Measurements from ENCODE around the gene OR51G2.
"Not testable (repeated sequence)": the region's sequence is repeated elsewhere in the genome, so short reads cannot be mapped to it uniquely, and the experiment has no call there.

The OR51G2 gene, protein sequence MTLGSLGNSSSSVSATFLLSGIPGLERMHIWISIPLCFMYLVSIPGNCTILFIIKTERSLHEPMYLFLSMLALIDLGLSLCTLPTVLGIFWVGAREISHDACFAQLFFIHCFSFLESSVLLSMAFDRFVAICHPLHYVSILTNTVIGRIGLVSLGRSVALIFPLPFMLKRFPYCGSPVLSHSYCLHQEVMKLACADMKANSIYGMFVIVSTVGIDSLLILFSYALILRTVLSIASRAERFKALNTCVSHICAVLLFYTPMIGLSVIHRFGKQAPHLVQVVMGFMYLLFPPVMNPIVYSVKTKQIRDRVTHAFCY

DNA sequence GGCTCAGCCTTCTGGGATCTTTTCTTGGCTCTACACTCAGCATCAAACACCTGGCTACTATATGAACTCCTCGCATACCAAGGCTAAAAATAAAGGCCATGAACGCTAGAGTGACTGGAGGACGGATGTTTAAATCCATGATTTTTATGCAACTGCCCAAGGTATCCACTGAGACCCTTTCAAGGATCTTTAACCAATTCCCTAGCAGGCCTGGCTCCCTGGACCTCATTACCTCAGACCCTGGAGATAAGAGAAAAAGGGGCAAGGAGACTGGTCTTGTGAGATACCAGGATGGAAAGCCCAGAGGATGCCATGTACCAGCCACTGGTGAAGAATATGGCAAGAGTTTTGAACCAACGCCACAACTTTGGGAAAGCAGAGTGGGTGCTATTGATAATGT is at the start of gene OR51G2:
Gene OR51G2 (minus strand): TSS at position 101 of the 400 bp plus-strand sequence. CDS start 3,687 bp downstream, outside the sequence.
- TF ChIP-seq, protein P1, sequence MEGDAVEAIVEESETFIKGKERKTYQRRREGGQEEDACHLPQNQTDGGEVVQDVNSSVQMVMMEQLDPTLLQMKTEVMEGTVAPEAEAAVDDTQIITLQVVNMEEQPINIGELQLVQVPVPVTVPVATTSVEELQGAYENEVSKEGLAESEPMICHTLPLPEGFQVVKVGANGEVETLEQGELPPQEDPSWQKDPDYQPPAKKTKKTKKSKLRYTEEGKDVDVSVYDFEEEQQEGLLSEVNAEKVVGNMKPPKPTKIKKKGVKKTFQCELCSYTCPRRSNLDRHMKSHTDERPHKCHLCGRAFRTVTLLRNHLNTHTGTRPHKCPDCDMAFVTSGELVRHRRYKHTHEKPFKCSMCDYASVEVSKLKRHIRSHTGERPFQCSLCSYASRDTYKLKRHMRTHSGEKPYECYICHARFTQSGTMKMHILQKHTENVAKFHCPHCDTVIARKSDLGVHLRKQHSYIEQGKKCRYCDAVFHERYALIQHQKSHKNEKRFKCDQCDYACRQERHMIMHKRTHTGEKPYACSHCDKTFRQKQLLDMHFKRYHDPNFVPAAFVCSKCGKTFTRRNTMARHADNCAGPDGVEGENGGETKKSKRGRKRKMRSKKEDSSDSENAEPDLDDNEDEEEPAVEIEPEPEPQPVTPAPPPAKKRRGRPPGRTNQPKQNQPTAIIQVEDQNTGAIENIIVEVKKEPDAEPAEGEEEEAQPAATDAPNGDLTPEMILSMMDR (IDR thresholded peaks at IDR 0.05; ENCODE audit: extremely low read depth, insufficient read depth, missing control alignments): no peak
- in situ Hi-C loops (cut with MboI; ENCODE audit: low pct_unique_long_range_greater_than_20kb, low sequenced_read_pairs, unreplicated experiment): no loop called here

DNA sequence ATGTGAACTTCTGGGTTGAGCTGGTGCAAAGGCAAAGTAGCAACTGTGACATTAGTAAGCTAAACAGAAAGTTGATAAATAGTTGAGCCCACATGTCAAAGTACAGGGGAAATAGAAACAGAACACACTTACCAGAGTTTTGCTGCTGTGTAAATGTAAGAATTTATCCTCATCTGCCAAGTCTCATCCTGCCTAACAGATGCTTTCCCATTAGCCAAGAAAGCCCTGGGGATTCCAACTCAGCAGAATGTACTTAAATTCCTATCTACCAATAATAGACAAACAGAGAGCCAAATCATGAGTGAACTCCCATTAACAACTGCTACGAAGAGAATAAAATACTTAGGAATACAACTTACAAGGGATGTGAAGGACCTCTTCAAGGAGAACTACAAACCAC is 43.7 kb upstream of the OR51G2 start:
- in situ Hi-C loops (cut with MboI; ENCODE audit: low pct_unique_long_range_greater_than_20kb, low sequenced_read_pairs, unreplicated experiment): no loop called here
- no peak for DNase-seq (ENCODE audit: low spot score)
- TF ChIP-seq, protein P1 (IDR thresholded peaks at IDR 0.05; ENCODE audit: extremely low read depth, insufficient read depth, missing control alignments): no peak

More for the DNA sequence above, at the start of gene OR51G2:
- DNase-seq (ENCODE audit: low spot score): no peak

DNA sequence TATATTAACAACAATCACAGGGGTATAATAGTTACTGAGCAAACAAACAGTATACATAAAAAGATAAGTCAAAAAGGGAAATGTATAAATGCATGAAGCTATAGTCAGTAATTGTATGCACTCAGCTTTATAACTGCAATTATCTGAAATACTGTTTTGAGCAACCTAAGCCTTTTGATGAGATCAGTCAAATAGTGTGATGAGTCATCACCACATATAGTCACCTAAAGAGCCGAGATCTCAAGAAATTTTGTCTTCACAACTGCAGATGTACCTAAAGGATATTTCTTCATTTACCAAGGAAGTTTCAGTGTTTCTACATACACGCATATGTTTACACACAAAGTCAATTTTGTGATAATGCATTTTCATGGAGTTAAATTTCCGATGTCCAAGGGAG is 41.7 kb upstream of the OR51G2 start:
- DNase-seq (ENCODE audit: low spot score): no peak
- in situ Hi-C loops (cut with MboI; ENCODE audit: low pct_unique_long_range_greater_than_20kb, low sequenced_read_pairs, unreplicated experiment): no loop called here
- TF ChIP-seq, protein P1 (IDR thresholded peaks at IDR 0.05; ENCODE audit: extremely low read depth, insufficient read depth, missing control alignments): no peak

DNA sequence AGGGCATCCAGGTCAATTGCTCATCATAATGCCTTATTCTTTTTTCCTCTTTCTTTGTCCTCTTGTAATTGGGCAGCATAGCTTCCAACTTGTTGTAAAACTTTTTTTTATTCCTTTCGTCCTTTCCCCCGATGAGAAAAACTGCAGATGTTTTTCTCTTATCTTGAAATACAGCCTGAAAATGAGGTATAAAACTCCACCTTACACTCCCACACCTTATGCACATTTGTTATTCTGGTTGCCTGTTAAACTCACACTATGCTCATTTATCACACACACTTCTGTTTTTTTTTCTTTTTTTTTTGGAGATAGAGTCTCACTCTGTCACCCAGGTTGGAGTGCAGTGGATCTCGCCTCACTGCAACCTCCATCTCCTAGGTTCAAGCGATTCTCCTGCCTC is 38.2 kb upstream of the OR51G2 start:
- in situ Hi-C loops (cut with MboI; ENCODE audit: low pct_unique_long_range_greater_than_20kb, low sequenced_read_pairs, unreplicated experiment): no loop called here

DNA sequence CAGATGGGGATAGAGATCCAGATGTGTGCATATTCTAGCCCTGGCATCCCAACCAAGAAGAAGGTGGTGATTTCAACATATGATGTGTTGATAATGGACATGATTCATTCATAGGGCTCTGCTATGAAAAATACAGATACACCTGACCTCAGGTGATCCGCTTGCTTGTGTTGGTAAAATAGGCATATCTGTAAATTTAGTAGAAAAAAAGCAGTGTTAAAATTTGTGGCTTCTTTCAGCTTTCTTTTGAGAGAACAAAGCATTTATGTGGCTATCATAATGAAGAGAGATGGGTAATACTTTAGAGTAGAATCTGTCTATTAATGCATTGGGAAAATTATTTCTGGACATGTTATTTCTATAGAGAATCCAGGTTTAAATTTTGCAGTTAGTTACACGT is 36.5 kb upstream of the OR51G2 start, which contains the start of gene OR51A2:
Gene OR51A2 (minus strand): TSS at position 101 of the 400 bp plus-strand sequence. CDS start 0 bp downstream, at position 101.
- in situ Hi-C loops (cut with MboI; ENCODE audit: low pct_unique_long_range_greater_than_20kb, low sequenced_read_pairs, unreplicated experiment); DNase-seq (ENCODE audit: low spot score): not testable (repeated sequence)

More for the DNA sequence above, 38.2 kb upstream of the OR51G2 start:
- no peak for DNase-seq (ENCODE audit: low spot score)
- TF ChIP-seq, protein P1 (IDR thresholded peaks at IDR 0.05; ENCODE audit: extremely low read depth, insufficient read depth, missing control alignments): no peak

DNA sequence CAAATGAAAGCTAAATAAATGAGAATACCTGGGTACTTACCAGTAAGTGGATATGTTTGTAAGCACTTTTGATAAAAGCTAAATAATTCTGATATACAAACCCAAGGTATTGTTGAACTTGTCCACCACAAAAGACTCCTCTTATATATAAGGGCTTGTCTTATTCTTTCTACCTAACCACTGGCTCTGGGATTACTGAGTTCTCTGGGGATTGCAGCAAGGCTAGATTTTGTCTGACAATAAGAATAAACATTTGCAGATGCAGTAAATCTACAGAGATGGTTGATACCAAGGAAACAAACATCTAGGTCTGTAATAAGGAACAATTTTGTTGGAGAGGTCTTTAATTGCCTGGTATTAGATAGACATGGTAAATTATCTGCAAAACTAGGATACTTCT is 28.4 kb upstream of the OR51G2 start, which contains the start of gene OR51A4:
Gene OR51A4 (minus strand): TSS at position 101 of the 400 bp plus-strand sequence. CDS start 505 bp downstream, outside the sequence.
- TF ChIP-seq, protein P1 (IDR thresholded peaks at IDR 0.05; ENCODE audit: extremely low read depth, insufficient read depth, missing control alignments): no peak
- DNase-seq (ENCODE audit: low spot score): no peak
- in situ Hi-C loops (cut with MboI; ENCODE audit: low pct_unique_long_range_greater_than_20kb, low sequenced_read_pairs, unreplicated experiment): no loop called here

DNA sequence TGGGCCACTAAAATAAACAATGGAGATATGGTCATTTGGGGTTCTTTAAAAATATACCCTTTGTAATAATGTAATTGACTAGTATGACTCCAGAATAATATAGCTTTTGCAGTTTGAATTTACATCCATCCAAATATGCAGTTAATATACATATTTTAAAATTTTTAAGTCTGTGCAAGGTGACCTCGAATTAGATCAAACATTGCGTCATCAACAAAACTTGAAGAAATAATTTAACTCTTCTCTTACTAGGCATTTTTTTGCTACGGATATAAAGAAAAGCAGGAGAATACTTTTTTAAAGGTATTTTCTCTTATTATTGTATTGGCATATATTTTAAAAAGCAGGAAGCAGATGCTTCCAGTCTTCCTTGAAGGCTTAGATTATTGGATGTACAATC is 17.6 kb upstream of the OR51G2 start:
- in situ Hi-C loops (cut with MboI; ENCODE audit: low pct_unique_long_range_greater_than_20kb, low sequenced_read_pairs, unreplicated experiment): no loop called here
- no peak for DNase-seq (ENCODE audit: low spot score)
- TF ChIP-seq, protein P1 (IDR thresholded peaks at IDR 0.05; ENCODE audit: extremely low read depth, insufficient read depth, missing control alignments): no peak

Data from GM13977 (cell line).